Activated naive CD4-positive, alpha-beta T cell (primary cell): ENCODE measurements around the gene INPP5E.

Experiments
- DNase-seq, 4 experiments: peaks; one replicate each; lab custom pipeline; 2025; lab: John Stamatoyannopoulos, UW

Gene INPP5E

DNA sequence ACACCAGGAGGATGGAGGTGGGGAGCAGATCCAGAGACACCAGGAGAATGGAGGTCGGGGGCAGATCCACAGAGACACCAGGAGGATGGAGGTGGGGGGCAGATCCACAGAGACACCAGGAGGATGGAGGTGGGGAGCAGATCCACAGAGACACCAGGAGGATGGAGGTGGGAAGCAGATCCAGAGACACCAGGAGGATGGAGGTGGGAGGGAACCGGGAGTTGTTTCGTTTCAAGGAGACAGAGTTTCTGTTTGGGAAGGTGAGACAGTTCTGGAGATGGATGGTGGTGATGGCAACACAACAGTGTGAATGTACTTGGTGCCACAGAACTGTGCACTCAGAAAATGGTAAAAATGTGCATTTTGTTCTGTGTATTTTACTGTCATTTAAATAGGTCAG lies 9.0 kb upstream of the INPP5E start:
- DNase-seq = no peak

DNA sequence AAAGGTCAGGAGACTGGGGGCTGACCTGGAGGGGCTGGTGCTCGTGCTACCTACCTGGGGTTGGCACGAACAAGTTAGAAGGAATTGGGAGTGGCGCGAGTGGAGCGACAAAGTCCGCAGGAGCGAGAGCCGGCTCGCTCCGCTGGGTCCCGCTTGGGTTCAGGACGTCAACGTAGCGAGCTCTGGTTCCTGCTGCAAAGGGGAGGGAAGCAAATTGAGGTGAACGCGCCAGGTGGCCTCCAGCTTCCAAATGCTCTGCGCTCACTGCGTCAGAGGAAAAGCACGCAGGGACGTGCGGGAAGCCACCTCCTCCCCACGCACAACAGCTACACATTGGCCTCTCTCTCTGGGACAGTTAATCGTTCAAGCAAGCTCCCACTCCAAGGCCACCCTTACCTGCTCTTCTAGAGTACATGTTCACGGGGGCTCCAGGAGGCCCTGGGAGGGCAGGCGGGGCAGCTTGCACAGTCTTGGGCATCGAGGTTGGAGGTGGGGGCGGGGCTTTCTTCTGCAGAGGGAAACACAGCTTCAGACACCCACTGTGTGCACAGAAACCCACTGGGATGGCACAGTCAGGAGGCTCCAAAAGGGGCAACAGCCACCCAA lies 7.6 kb upstream of the INPP5E start:
- DNase-seq = no peak

DNA sequence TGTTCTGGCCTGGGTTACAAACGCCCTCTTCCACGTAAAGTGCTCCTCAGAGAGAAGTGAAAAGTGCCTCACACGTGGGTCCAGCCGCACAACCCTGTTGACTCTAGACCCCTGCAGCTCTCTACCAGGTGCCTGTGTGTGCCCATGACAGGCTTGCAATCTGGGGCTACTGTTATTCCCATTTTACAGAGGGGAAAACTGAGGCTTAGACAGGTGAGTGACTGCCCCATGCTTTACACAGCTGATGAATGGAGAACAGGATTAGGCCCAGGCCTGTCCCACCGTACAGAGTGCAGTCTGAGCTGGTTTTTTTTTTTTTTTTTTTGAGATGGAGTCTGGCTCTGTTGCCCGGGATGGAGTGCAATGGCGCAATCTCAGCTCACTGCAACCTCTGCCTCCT lies 6.2 kb upstream of the INPP5E start:
- DNase-seq = no peak

DNA sequence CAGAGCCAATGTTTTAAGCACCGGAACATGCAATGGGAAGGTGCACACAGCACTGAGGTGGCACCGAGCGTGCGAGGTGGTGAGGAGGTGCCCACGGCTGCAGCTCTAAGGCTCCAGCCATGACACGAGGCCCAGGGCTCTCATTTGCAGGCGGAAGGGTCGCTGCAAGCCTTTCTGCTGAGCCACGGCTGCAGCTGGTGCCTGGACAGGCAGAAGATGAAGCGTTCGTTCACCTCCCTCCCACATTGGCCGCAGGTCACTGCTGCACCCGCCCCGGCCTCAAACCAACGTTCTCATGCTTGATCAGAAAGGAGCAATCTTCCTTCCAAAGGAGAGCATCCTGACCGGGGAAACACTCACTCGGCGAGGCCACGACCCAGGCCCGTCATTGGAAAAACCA lies 4.5 kb upstream of the INPP5E start:
- DNase-seq = no peak

DNA sequence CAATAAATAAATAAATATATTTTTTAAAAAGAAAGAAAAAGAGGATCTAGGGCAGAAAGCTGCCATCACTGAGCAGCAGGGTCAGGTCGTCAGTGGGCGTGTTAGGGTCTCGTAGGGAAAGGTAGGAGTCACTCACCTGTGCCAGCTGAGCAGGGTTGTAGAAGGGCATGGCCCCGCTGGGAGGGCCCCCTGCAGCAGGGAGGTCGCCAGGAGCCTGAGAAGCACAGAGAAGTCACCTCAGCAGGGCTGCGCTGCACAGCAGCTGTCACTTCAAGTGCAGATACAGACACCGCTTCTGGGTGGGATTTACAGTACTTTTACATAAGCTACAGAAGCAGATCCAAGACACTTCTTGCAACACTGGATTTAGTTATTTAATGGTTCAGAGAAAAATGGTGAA lies 4.0 kb upstream of the INPP5E start:
- DNase-seq = no peak

DNA sequence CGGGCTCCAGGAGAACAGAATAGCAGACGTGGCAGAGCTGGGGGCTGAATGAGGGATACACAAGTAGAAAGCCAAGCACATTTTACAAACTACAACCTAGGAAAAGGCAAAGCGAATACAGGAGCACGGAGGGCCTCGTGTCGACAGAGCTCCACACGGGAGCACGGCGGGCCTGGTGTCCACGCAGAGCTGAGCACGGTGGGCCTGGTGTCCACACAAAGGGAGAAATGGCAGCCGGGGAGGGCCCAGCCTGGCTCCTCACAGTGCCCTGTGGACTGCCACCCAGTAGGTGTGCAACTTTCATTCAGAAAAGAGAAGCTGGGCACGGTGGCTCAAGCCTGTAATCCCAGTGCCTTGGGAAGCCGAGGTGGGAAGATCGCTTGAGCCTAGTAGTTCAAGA lies 3.4 kb upstream of the INPP5E start:
- no peak for DNase-seq

DNA sequence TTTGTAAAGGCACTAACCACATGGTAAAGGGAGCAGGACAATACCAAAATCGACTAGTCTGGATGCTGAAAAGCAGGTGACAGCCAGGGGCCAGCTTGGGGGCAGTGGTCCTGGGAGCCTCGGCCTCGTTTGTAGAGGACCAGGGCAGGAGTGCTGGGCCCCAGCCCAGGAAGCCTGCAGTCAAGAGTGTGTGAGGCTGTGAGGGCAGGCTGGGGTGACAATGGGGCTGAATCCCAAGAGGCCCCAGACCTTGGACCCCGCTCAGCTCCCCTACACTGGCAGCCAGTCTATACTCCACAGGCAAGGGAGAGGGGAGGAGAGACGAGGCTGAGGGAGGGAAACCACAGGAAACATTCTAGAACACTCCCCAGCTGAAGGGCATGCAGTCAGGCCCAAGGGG lies 2.6 kb upstream of the INPP5E start:
- no peak for DNase-seq

DNA sequence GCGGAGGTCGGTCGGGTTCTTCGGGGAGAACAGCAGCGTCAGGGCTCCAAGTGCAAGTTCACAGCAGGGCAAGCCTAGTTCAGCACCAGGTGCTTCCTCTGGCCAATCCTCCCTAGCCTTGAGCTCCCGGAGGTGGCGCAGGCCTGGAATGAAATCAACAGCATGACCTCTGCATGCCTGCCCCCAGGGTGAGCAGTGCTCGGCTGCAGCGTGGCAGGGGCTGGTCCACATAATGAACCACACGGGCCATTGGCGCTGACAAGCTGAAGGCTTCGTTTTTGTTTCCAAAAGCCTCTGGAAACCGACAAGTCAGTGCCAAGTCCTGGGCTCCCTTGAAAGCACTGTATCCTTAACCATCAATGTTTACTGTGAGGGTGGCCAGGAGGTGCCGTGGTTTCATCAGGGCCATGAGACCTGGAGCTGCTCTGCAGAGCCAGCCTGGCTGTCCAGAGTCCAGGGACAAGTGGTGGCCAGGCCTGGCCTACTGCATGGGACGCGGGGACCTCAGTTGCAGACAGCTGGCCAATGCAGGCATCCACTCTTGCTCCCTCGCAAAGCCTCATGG lies 2.1 kb upstream of the INPP5E start:
- no peak for DNase-seq

DNA sequence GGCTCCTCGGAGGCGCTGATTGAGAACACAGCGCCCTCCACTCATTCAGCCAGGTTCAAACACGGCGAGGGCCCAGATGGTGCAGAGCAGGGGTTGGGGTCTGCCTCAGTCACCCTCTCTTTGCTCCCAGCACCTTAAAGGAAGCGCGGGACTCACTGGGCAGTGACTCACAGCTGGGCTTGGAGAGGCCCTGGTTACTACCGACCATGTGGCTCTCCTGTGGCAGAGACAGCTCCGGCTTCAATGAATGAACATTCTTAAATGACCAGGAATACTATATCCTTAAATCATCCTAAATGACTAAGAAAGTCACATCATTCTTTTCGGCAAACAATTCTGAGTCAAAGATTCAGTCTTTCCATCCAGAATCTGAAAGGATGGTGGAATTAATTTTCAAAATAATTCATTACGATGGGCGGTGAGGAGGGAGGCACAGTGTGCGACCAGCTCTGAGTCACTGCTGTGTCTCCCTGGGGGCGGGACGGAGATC lies 1.6 kb upstream of the INPP5E start:
- no peak for DNase-seq

DNA sequence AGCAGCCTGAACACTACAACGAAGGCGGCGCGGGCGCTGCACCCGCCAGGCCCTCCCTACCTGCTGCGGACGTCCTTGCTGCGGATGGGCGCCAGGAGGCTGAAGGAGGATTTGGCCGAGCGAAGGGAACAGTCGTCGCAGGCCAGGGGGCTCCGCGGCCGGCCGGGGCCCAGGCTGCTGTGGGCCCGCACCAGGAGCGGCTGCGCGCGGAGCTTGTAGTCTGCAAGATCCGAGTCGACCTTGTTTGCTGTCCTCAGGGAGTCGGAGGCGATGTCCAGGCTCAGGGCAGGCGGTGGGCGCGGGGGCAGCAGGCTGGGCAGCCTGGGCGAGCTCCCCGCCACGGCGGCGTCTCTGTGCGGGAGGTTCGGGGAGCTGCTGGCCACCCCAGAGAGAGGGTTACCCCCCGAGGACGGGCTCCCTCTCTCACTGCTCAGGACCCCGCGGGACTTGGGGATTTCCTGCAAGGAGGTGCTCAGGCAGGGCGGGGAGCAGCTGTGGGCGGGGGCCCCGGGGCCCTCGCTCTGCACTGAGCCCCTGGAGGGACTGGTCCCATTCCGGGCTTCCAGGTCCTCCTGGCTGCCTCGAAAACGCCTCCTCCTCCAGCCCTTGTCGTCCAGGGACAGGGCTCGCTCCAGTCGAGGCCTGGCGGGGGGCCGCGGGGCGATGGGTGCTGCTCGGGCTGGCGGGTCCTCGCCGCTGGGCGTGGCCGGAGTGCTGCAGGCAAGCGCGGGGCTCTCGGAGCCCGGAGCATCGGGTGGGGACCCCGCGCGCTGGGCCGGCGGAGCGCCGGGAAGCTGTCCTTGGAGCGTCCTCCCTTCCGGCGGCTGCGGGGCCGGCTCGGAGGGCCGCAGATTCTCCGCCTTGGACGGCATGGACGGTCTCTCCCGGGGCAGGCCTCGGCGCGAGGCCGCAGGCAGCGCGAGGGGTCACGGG lies 831 bp downstream of the INPP5E start:
- DNase-seq = peak in 3 of 4 experiments; percentile 23 to 35 (median 33)

DNA sequence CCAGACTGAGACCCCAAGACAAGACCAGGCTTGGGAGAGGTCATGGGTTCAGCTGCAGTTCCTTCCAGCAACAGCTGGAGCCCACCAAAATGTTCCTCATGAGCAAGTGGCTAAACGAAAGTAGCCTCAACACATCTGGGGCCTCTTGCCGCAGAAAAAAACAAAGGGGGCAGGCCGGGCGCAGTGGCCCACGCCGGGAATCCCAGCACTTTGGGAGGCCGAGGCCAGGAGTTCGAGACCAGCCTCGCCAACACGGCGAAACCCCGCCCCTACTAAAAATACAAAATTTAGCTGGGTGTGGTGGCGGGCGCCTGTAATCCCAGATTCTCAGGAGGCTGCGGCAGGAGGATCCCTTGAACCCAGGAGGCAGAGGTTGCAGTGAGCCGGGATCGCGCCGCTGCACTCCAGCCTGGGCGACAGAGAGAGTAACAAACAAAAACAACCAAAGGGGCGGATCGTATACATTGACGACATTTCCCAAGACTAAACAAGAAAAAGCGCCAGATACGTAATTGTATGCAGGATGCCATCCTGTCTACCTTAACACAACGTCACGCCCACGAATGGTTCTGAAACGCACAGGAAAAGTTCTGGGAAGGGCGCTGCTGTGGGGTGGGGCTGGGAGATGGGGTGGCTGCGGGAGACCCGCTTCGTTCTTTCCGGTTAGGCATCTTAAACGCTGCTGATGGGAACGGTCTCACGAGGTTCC lies 1.7 kb downstream of the INPP5E start:
- no peak for DNase-seq

DNA sequence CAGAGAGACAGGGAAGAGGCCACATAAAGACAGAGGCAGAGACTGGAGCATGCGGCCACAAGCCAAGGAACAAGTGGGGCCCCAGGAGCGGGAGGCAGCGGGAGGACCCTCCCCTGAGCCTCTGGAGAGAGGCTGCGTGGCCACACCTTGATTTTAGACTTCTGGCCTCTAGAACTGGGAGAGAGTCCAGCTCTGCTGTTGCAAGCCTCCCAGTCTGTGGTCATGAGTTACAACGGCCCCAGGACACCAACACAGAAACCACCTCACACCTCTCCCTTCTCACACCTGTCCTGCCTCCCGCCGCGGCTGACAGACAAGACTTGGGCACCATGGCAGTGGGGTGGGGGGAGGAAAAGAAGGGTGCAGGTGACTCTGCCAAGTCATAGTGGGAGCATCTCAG lies 2.2 kb downstream of the INPP5E start:
- no peak for DNase-seq

DNA sequence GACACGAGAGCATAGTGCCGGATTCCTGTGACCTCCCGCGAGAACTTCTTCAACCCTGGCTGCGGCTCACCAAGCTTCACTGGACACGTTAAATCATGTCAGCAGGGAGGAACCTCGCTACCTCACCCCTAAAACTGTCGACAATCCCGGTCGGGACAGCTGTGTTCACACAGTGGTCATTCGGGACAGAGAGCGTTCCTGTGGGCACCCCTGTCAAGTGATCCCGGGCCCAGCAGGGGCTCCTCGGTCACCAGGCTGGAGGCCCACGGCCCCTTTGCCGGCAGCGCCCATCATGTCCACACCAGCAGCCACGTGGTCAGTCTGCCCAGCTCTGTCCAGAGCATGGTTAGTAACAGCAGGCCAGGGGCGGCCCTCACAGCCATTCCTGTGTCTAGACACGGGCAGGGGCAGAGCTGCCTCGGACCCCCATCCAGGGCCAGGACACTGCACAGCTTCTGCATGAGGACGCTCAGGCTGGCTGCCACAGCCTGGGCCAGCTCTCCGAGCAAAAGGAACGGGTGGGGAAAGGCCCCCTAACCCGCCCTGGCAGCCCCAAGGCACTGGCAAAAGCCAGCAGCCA lies 3.5 kb downstream of the INPP5E start:
- DNase-seq = no peak

DNA sequence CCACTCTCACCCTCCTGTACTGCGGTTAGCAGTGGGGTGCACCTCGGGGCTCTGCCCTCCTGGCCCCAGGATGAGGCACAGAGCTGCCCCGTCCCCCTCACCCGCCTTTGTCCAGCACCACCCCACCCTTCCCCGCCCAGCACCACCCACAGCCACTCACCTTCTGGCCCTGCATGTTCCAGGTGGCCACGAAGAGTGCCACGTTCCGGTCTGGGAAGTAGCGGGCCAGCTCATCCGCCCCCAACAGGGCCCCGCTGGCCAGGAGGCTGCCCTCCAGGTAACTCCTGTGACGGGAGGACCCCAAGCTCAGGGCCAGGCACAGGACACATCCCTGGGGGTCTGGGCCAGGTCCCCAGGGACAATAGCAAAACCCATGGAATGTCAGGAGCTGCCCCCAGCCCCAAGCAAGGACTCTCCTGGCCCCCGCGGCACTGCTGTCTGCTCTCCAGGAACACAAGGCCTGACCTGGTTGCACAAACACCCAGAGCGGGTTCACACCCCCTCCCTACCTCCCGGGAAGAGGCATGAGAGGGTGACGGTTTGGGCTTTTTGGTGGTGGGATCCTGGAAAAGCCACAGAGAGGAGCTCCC lies 5.0 kb downstream of the INPP5E start:
- no peak for DNase-seq

DNA sequence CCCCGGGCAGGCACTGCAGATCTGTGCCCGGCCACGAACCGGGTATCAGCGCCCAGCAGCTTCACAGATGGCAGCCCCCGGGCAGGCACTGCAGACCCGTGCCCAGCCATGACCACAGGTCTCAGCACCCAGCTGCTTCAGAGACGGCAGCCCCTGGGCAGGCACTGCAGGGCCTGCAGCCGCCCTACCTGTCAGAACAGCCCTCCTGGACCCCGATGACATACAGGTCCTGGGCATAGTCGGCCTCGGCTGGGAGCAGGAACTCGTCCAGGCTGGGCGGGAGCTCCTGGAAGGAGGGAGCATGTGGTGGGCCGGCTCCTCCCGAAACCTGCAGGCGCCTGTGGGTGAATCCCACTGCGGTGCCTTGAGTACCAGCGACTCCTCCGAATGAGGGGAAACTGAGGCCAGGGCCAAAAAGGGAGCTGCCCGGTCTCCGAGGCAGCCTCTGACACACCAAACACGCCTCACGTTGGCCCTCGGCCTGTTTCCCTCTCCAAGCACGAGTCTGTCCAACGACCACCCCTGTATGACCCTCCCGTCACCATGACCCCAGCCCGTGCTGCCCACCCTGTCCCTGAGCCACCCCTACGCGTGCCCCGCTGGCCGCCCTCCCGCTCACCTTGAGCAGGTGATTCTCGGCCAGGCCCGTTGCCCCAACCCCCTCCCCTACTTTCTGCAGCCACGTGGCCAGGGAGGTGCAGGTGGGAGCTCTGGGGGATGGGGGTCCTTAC lies 5.6 kb downstream of the INPP5E start:
- no peak for DNase-seq

DNA sequence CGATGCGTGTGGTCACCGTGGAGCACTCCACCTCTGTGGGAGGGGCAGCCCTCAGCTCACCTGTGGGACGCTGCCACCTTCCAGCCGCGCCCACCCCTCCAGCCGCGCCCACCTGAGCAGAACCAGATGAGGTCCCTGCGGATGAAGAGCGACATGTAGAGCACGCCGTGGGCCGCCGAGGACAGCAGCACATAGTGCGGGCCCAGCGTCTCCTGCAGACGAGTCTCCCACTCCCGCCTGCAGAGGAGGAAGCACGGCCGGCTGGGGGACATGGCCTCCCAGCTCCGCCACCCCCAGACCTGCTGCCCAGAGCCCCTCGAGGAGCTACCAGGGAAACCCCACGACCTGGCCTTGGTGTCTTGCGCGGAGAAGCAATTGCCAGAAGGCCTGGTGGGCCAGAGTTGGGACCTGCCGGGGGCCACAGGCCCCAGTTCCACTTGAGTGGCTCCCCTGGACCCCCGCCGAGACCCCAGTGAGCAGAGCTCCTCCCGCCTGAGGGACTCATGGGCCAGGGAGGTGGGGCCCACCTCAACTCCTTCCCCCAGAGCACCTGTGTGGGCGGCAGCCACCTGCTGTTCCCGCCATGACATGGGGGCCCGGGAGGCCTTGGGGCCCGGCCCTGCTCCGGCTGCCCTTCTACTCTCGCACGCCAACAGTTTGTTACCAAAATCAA lies 6.5 kb downstream of the INPP5E start:
- no peak for DNase-seq

DNA sequence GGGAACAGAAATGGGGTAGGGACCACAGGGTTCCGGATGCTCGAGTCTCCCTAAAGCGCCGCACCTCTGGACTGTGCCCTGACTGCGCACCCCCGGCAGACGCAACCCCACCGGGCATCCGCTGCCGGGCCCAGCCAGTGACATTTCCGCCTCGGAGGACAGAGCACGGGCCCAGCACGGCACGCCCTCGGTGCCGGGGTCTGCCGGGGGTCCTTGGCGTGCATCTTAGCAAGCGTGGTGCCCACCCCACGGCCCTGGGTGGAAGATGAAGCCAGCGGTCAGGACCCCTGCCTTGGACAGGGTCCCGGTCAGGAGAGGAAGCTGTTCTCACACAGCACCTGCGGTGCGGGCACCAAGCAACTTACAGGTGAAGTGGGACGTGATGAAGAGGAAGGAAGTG lies 7.1 kb downstream of the INPP5E start:
- DNase-seq = no peak

DNA sequence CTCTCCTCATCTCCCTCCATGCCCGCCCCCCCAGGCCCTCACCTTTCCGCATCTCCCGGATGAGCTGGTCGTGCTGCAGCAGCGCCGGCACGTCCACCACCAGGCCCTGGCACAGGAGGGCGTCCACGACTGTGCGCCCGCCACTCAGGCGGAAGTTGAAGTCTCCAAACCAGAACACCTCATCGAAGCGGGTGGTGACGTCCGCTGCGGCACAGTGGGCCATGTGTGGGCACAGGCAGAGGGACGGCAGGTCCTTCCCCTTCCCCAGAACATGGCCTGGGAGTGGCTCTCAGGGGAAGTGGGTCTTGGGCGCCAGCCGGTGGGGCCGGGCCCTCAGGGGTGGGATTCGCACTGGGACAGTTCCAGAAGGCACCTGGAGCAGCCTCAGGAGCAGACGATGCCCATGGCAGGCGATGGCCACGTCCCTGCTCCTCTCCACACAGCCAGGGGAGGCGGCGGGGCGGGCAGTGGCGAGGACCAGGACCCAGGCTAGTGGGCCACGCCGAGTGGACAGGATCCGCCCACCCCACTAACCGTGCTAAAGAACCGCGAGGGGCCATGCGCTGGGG lies 7.8 kb downstream of the INPP5E start:
- DNase-seq = no peak

DNA sequence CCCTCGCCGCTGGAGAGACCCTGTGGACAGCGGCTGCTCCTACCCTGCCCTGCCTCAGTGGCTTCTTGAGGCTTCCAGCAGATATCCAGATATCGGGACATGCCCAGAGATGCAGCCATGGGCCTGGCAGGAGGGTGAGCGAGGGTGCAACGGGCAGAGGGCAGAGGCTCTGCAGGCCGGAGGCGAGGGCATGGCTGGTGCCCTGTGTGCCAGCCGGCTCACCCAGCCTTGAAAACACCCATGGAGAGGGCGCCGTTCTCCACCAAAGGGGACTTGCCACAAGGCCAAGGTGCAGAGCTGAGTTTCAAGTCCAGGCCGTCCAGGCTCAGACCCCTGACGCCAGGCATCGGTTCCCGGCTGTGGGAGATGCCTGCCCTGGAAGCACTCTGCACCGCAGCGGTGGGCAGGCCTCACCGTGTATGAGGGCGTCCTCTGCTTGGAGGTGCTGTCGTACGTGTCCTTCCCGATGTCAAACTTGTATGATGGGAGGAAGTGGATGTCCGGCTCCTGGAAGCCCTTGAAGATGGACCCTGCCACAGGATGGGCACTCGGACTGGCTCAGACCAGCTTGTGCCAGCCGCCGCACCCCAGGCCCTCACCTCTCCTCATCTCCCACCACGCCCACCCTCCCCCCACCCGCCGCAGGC lies 8.9 kb downstream of the INPP5E start:
- DNase-seq = no peak
